MCF 10A (cell line): ENCODE measurements around the gene SMYD2. TPM values are rescaled to one million over a fixed set of nuclear protein-coding genes. Genes with fewer than 3 reads are reported as not detected.
A peak's percentile ranks its signal among the peaks of the same experiment; 100 is the strongest.

Experiments
- BruUV-seq: library from RNA; stranded (reverse); fragments of 400-500 nt; replicated peaks from 2 replicates; lab custom pipeline; 2021; lab: Mats Ljungman, UMichigan
- CTCF ChIA-PET: fragments of 300-600 bp; sonication (Branson Sonifier 250); formaldehyde crosslinking; extraction: SDS; loops from one replicate; lab custom pipeline; 2021; ENCODE audit warnings: antibody characterized with exemption, inconsistent platforms; lab: Yijun Ruan, JAX
- POLR2A ChIA-PET: fragments of 300-600, 350-650 bp; sonication (Branson Sonifier 250); formaldehyde crosslinking; extraction: SDS; loops from one replicate; lab custom pipeline; 2020; ENCODE audit warnings: antibody characterized with exemption, inconsistent platforms; lab: Yijun Ruan, JAX
- DNase-seq: peaks from one replicate; pipeline ENCODE4 v3.0.0-alpha.2; 2018; ENCODE audit not compliant: unreplicated experiment
- H3K27ac Mint-ChIP-seq: one replicate; pipeline ENCODE4 v1.8.0; 2022; ENCODE audit warnings: mild to moderate bottlenecking, low read depth, mixed read lengths; ENCODE audit not compliant: unreplicated experiment
- H3K27me3 Mint-ChIP-seq: one replicate; pipeline ENCODE4 v1.8.0; 2022; ENCODE audit warnings: mixed read lengths; ENCODE audit not compliant: insufficient read depth, unreplicated experiment
- H3K36me3 Mint-ChIP-seq: one replicate; pipeline ENCODE4 v1.8.0; 2022; ENCODE audit warnings: mild to moderate bottlenecking, moderate library complexity, mixed read lengths; ENCODE audit not compliant: insufficient read depth, unreplicated experiment
- H3K4me1 Mint-ChIP-seq: one replicate; pipeline ENCODE4 v1.8.0; 2022; ENCODE audit warnings: mixed read lengths; ENCODE audit not compliant: insufficient read depth, unreplicated experiment
- H3K4me3 Mint-ChIP-seq: one replicate; pipeline ENCODE4 v1.8.0; 2022; ENCODE audit warnings: mild to moderate bottlenecking, moderate library complexity, mixed read lengths; ENCODE audit not compliant: unreplicated experiment
- H3K9me3 Mint-ChIP-seq: one replicate; pipeline ENCODE4 v1.8.0; 2022; ENCODE audit warnings: mixed read lengths; ENCODE audit not compliant: unreplicated experiment
- CTCF ChIP-seq: fragments of 200-600 bp; IDR thresholded peaks from one replicate; pipeline ENCODE4 v1.8.0; 2022; ENCODE audit warnings: antibody characterized with exemption, mild to moderate bottlenecking; ENCODE audit not compliant: unreplicated experiment
- intact Hi-C: fragments of 100-400 bp; cut with micrococcal nuclease; formaldehyde crosslinking; loops from 2 replicates; pipeline ENCODE4 v1.14.1; 2022
- total RNA-seq: library from RNA; stranded (reverse); gene quantifications from 2 replicates; pipeline ENCODE4 v1.2.3, GENCODE V29; 2022

Gene SMYD2
- total RNA-seq, 1 experiment from 2014 or later, result 75.1 TPM

- H3K27ac Mint-ChIP-seq, result peak overlapping the region; percentile 10
- H3K27me3 Mint-ChIP-seq, result no peaks in the 10 kb centered on the region
- no peaks in the 10 kb centered on the region for H3K36me3 Mint-ChIP-seq
- peak; percentile 24 for DNase-seq
- no TSS peak for BruUV-seq
- peaks cover 23% of the 10 kb centered on the region for H3K4me1 Mint-ChIP-seq
- intact Hi-C loops, result loop anchor here (2.0 kb wide), 1 partner anchor 14 kb away; no protein-coding TSS in a partner anchor
- no peak for TF ChIP-seq CTCF
- ChIA-PET CTCF (interaction anchor here (0.5 to 23.9 kb wide), 10 partner anchors 15 to 341 kb away, joined by 3 to 332 read pairs (median 4); no protein-coding TSS in a partner anchor), POLR2A (interaction anchor here (1.0 to 1.6 kb wide), 4 partner anchors 14 to 36 kb away, joined by 3 to 6 read pairs (median 4); partner anchors contain the start of gene SMYD2)
- H3K4me3 Mint-ChIP-seq, result no peak overlapping the region
- no peaks in the 10 kb centered on the region for H3K9me3 Mint-ChIP-seq
These were observed 16.1 kb downstream of the SMYD2 start for GRCh38 chr1:214296860-214297745.

- peaks cover 15% of the 10 kb centered on the region for H3K4me1 Mint-ChIP-seq
- CTCF ChIA-PET, result interaction anchor here (0.7 to 23.9 kb wide), 12 partner anchors 9 to 759 kb away, joined by 3 to 332 read pairs (median 4); no protein-coding TSS in a partner anchor
These were observed 19.3 kb downstream of the SMYD2 start for GRCh38 chr1:214300149-214300780.

GRCh38 chr1:214301526-214301925 is 20.6 kb downstream of the SMYD2 start:
- no peaks in the 10 kb centered on the region for H3K36me3 Mint-ChIP-seq
- no peak for DNase-seq
- TF ChIP-seq CTCF, result no peak
- H3K9me3 Mint-ChIP-seq, result no peaks in the 10 kb centered on the region
- intact Hi-C loops, result no loop called here
- no peak overlapping the region for H3K4me3 Mint-ChIP-seq
- no peak overlapping the region for H3K27ac Mint-ChIP-seq
- CTCF ChIA-PET, result interaction anchor here (0.8 to 23.9 kb wide), 8 partner anchors 9 to 326 kb away, joined by 3 to 332 read pairs (median 6); no protein-coding TSS in a partner anchor
- BruUV-seq, result no TSS peak
- no peaks in the 10 kb centered on the region for H3K27me3 Mint-ChIP-seq
- POLR2A ChIA-PET, result interaction anchor here (0.8 kb wide), 1 partner anchor 10 kb away, joined by 3 read pairs; no protein-coding TSS in a partner anchor
- H3K4me1 Mint-ChIP-seq, result peaks cover 12% of the 10 kb centered on the region

More at GRCh38 chr1:214300149-214300780, 19.3 kb downstream of the SMYD2 start:
- Mint-ChIP-seq H3K27ac (no peak overlapping the region), H3K36me3 (no peaks in the 10 kb centered on the region), H3K4me3 (no peak overlapping the region), H3K27me3 (no peaks in the 10 kb centered on the region), H3K9me3 (no peaks in the 10 kb centered on the region)
- no peak for TF ChIP-seq CTCF
- DNase-seq, result no peak
- no TSS peak for BruUV-seq
- intact Hi-C loops, result no loop called here
- POLR2A ChIA-PET, result interaction anchor here (1.1 kb wide), 1 partner anchor 19 kb away, joined by 3 read pairs; the partner anchor contains the start of gene SMYD2
